ENCODE measurements around the gene IL7R. TPM values are rescaled to one million over a fixed set of nuclear protein-coding genes. Genes with fewer than 3 reads are reported as not detected.

The IL7R gene
- total and polyA plus RNA-seq, 2 of the 4 experiments (the other 2 are of a cell fraction) = 40.7 to 71.7 TPM

DNA sequence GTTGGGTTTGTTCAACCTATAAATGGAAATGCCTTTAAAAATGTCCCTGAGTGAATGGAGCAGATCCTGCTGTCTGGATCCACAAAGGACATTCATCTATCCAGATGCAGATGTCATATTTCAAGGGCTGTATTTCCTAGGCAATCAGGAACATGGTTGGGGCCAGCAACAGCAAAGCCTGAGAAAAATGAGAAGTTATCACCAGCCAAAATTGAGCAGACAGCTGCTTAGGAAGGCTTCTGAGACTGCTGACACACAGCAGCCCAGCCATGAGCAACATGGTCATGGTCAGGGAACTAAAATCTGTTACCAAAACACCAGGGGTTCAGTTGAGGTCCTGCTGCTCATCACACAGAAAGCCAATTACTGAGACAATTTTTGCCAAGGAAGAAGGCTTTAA lies 9.2 kb upstream of the IL7R start:
- Histone ChIP-seq H3K23ac (ENCODE audit: low read depth, low read length) (no peak overlapping the region), H3K27me3 (ENCODE audit: control insufficient read depth, insufficient read depth, low read length) (no peaks in the 10 kb centered on the region)

More for the DNA sequence above, 9.2 kb upstream of the IL7R start:
- H4K8ac ChIP-seq (ENCODE audit: low read depth in 2 of 2, low read length in 2 of 2) = no peak overlapping the region
- no peak overlapping the region for H2BK20ac ChIP-seq (ENCODE audit: low read depth, low read length)
- no peak overlapping the region for H3K14ac ChIP-seq (replicated peaks; ENCODE audit: low read depth, low read length)
- no peak overlapping the region for H4K5ac ChIP-seq (ENCODE audit: low read depth, low read length)
- in situ Hi-C loops (cut with MboI; ENCODE audit: low sequenced_read_pairs) (no loop called here), intact Hi-C loops (cut with micrococcal nuclease) (no loop called here), dilution Hi-C loops (cut with HindIII; ENCODE audit: low sequenced_read_pairs, unreplicated experiment) (no loop called here)
- no peak overlapping the region for H2AK5ac ChIP-seq (ENCODE audit: low read depth, low read length)
- H3K36me3 ChIP-seq (ENCODE audit: control insufficient read depth, insufficient read depth, low read length) = no peaks in the 10 kb centered on the region
- no peaks in the 10 kb centered on the region for H3K9me1 ChIP-seq (ENCODE audit: insufficient read depth, low read length)
- H3K9ac ChIP-seq (ENCODE audit: low read depth, low read length) = no peak overlapping the region
- H3K27ac ChIP-seq (ENCODE audit: insufficient read depth, low read length) = no peak overlapping the region
- no peak overlapping the region for H2BK5ac ChIP-seq (ENCODE audit: low read depth, low read length, poor library complexity, severe bottlenecking)
- no peak overlapping the region for H3K4ac ChIP-seq (ENCODE audit: low read depth, low read length)
- ChIA-PET CTCF (no interaction called here), POLR2A (ENCODE audit: unreplicated experiment) (no interaction called here)
- DNase-seq (no peak), ATAC-seq (ENCODE audit: low read depth) (no peak)
- H4K91ac ChIP-seq (ENCODE audit: insufficient read depth, low read depth, low read length) = no peak overlapping the region
- no peak overlapping the region for H3K56ac ChIP-seq (ENCODE audit: extremely low read depth, insufficient read depth, low read length)
- no peaks in the 10 kb centered on the region for H3K79me1 ChIP-seq (ENCODE audit: low read depth in 1 of 2, low read length in 2 of 2)
- peaks cover 2% of the 10 kb centered on the region; the same call in 1 of the 2 replicates for H3K4me1 ChIP-seq (ENCODE audit: control insufficient read depth, insufficient read depth, low read length)
- no peak overlapping the region for H2AK9ac ChIP-seq (replicated peaks; ENCODE audit: low read depth, low read length, poor library complexity)
- no TSS peak for BruUV-seq (replicated peaks)
- H2BK15ac ChIP-seq (ENCODE audit: low read depth, low read length) = no peak overlapping the region
- TF ChIP-seq MAFK (IDR thresholded peaks at IDR 0.05; ENCODE audit: low read depth, low read length) (no peak), POLR2A (IDR thresholded peaks at IDR 0.05; ENCODE audit: low read depth, low read length) (no peak), RFX5 (IDR thresholded peaks at IDR 0.05; ENCODE audit: low read depth, low read length) (no peak), CHD1 (IDR thresholded peaks at IDR 0.05; ENCODE audit: low read depth, low read length) (no peak), BHLHE40 (IDR thresholded peaks at IDR 0.05; ENCODE audit: low read depth, low read length) (no peak), USF2 (IDR thresholded peaks at IDR 0.05; ENCODE audit: low read depth, low read length) (no peak)
- TF ChIP-seq, protein P1, sequence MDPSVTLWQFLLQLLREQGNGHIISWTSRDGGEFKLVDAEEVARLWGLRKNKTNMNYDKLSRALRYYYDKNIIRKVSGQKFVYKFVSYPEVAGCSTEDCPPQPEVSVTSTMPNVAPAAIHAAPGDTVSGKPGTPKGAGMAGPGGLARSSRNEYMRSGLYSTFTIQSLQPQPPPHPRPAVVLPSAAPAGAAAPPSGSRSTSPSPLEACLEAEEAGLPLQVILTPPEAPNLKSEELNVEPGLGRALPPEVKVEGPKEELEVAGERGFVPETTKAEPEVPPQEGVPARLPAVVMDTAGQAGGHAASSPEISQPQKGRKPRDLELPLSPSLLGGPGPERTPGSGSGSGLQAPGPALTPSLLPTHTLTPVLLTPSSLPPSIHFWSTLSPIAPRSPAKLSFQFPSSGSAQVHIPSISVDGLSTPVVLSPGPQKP (IDR thresholded peaks at IDR 0.05; ENCODE audit: borderline replicate concordance, low read depth, low read length) = no peak
- H2AFZ ChIP-seq (replicated peaks; ENCODE audit: low read length, poor library complexity) = no peak overlapping the region
- no peaks in the 10 kb centered on the region for H4K20me1 ChIP-seq (ENCODE audit: insufficient read depth, low read length)
- no peak overlapping the region for H2BK120ac ChIP-seq (ENCODE audit: low read depth, low read length)
- H3K4me3 ChIP-seq (ENCODE audit: insufficient read depth, low read depth, low read length) = no peak overlapping the region
- no peak overlapping the region for H3K4me2 ChIP-seq (ENCODE audit: low read depth, low read length)
- peaks cover 5% of the 10 kb centered on the region for H3K9me3 ChIP-seq (ENCODE audit: control insufficient read depth, insufficient read depth, low read length)
- H3K18ac ChIP-seq (ENCODE audit: low read depth, low read length) = no peak overlapping the region
